DND-41 (cell line): ENCODE results near the gene LRPAP1.

Experiments used
- ATAC-seq: fragments of 200-7000 bp; cut with Tn5 transposase; 3 replicates; pipeline ENCODE4 v1.9.1; 2021; ENCODE audit warnings: low read depth; ENCODE audit not compliant: insufficient read depth
- DNase-seq: peaks from one replicate; pipeline ENCODE4 v3.0.0-alpha.2; 2020
- H2AFZ ChIP-seq: 2 replicates; pipeline ENCODE4 v1.6.0; 2012; ENCODE audit warnings: low read depth, low read length
- H3K27ac ChIP-seq: 2 replicates; pipeline ENCODE4 v1.5.1; 2012; ENCODE audit warnings: low read length, inconsistent platforms
- H3K27me3 ChIP-seq: fragments of 200-600 bp; sonication (generic); 2 replicates; pipeline ENCODE4 v1.6.0; 2012; ENCODE audit warnings: low read length, mild to moderate bottlenecking, inconsistent platforms; ENCODE audit not compliant: insufficient read depth, poor library complexity
- H3K36me3 ChIP-seq: 2 replicates; pipeline ENCODE4 v1.5.1; 2012; ENCODE audit warnings: low read length, inconsistent platforms; ENCODE audit not compliant: insufficient read depth
- H3K4me1 ChIP-seq: 2 replicates; pipeline ENCODE4 v1.5.1; 2012; ENCODE audit warnings: mild to moderate bottlenecking, low read length; ENCODE audit not compliant: insufficient read depth
- H3K4me2 ChIP-seq: 2 replicates; pipeline ENCODE4 v1.6.0; 2012; ENCODE audit warnings: mild to moderate bottlenecking, moderate library complexity, low read length, inconsistent platforms; ENCODE audit not compliant: insufficient read depth
- H3K4me3 ChIP-seq, 2 experiments: fragments of 200-600 bp in 1 of 2; shearing (Covaris generic) in 1 of 2; 2 replicates each; pipeline ENCODE4 v1.5.1; 2012 to 2016; ENCODE audit warnings: inconsistent platforms in 2 of 2, low read length in 2 of 2, mild to moderate bottlenecking in 2 of 2, low read depth in 1 of 2, moderate library complexity in 1 of 2
- H3K79me2 ChIP-seq: 2 replicates; pipeline ENCODE4 v1.6.0; 2012; ENCODE audit warnings: low read length, inconsistent platforms; ENCODE audit not compliant: insufficient read depth
- H3K9ac ChIP-seq: 2 replicates; pipeline ENCODE4 v1.6.0; 2012; ENCODE audit warnings: low read depth, mild to moderate bottlenecking, inconsistent platforms, low read length, moderate library complexity
- H3K9me3 ChIP-seq: 2 replicates; pipeline ENCODE4 v1.5.1; 2012; ENCODE audit warnings: low read length, moderate library complexity, mild to moderate bottlenecking, inconsistent platforms; ENCODE audit not compliant: insufficient read depth, severe bottlenecking
- H4K20me1 ChIP-seq: 2 replicates; pipeline ENCODE4 v1.6.0; 2012; ENCODE audit warnings: low read length; ENCODE audit not compliant: insufficient read depth
- CTCF ChIP-seq: IDR thresholded peaks from 2 replicates; pipeline ENCODE4 v1.5.1; 2012; ENCODE audit warnings: borderline replicate concordance, low read length, moderate library complexity, mild to moderate bottlenecking; ENCODE audit not compliant: poor library complexity, severe bottlenecking; ENCODE audit errors: extremely low read depth
- EZH2 ChIP-seq: IDR thresholded peaks from 3 replicates; pipeline ENCODE4 v1.6.1; 2012; ENCODE audit warnings: borderline replicate concordance, low read depth, mild to moderate bottlenecking, moderate library complexity, low read length, inconsistent platforms; ENCODE audit not compliant: severe bottlenecking

The LRPAP1 gene

GRCh38 chr4:3501825-3502425, 30.3 kb downstream of the LRPAP1 start:
- no peak overlapping the region for H3K9ac ChIP-seq
- no peak for ATAC-seq
- H3K4me3 ChIP-seq, result no peak overlapping the region
- H3K4me1 ChIP-seq, result no peaks in the 10 kb centered on the region
- H3K27ac ChIP-seq, result no peak overlapping the region
- H2AFZ ChIP-seq, result no peak overlapping the region
- no peak for DNase-seq
- no peaks in the 10 kb centered on the region for H3K27me3 ChIP-seq
- TF ChIP-seq CTCF (no peak), EZH2 (no peak)
- peaks cover 74% of the 10 kb centered on the region for H4K20me1 ChIP-seq
- no peak overlapping the region for H3K4me2 ChIP-seq
- H3K79me2 ChIP-seq, result peaks cover 9% of the 10 kb centered on the region; the same call in 1 of the 2 replicates
- no peaks in the 10 kb centered on the region for H3K9me3 ChIP-seq
- peaks cover 42% of the 10 kb centered on the region for H3K36me3 ChIP-seq

GRCh38 chr4:3501126-3501824, 30.9 kb downstream of the LRPAP1 start:
- TF ChIP-seq CTCF (no peak), EZH2 (no peak)
- Histone ChIP-seq H3K4me1 (no peaks in the 10 kb centered on the region), H3K4me3 (no peak overlapping the region), H3K79me2 (peaks cover 9% of the 10 kb centered on the region; the same call in 1 of the 2 replicates), H4K20me1 (peaks cover 79% of the 10 kb centered on the region), H3K4me2 (no peak overlapping the region), H3K9ac (no peak overlapping the region), H3K36me3 (peaks cover 42% of the 10 kb centered on the region), H3K27ac (no peak overlapping the region), H3K9me3 (no peaks in the 10 kb centered on the region), H3K27me3 (no peaks in the 10 kb centered on the region), H2AFZ (no peak overlapping the region)
- DNase-seq (no peak), ATAC-seq (no peak)

GRCh38 chr4:3500634-3501101, 31.6 kb downstream of the LRPAP1 start:
- no peaks in the 10 kb centered on the region for H3K9me3 ChIP-seq
- H2AFZ ChIP-seq, result no peak overlapping the region
- TF ChIP-seq EZH2, result no peak
- no peak for TF ChIP-seq CTCF
- no peak overlapping the region for H3K27ac ChIP-seq
- H3K4me1 ChIP-seq, result no peaks in the 10 kb centered on the region
- peaks cover 80% of the 10 kb centered on the region for H4K20me1 ChIP-seq
- no peak for ATAC-seq
- no peak overlapping the region for H3K9ac ChIP-seq
- H3K27me3 ChIP-seq, result no peaks in the 10 kb centered on the region
- no peak for DNase-seq
- no peak overlapping the region for H3K4me2 ChIP-seq
- no peak overlapping the region for H3K4me3 ChIP-seq
- peaks cover 40% of the 10 kb centered on the region for H3K36me3 ChIP-seq
- H3K79me2 ChIP-seq, result peaks cover 8% of the 10 kb centered on the region; the same call in 1 of the 2 replicates
